OCI-LY3 (cell line): Measurements from ENCODE around the gene S100A5.
A peak's percentile ranks its signal among the peaks of the same experiment; 100 is the strongest.

ENCODE experiments used
- H2AFZ ChIP-seq: fragments of 200-600, 300-600 bp; shearing (Covaris generic); 2 replicates; pipeline ENCODE4 v1.6.0; 2014; ENCODE audit warnings: antibody characterized with exemption, low read depth, low read length
- H3K27ac ChIP-seq: fragments of 200-600, 300-600 bp; sonication (generic); 2 replicates; pipeline ENCODE4 v1.5.1; 2014; ENCODE audit warnings: mild to moderate bottlenecking, low read length, moderate library complexity, mixed read lengths
- H3K27me3 ChIP-seq: fragments of 200-600, 300-600 bp; sonication (generic); 2 replicates; pipeline ENCODE4 v1.6.1; 2014; ENCODE audit warnings: low read depth, low read length, mixed read lengths
- H3K36me3 ChIP-seq: fragments of 200-600, 300-600 bp; sonication (generic); replicated peaks from 2 replicates; pipeline ENCODE3; 2014; ENCODE audit warnings: low read depth, low read length, mixed read lengths
- H3K4me1 ChIP-seq: fragments of 300-600, 200-600 bp; sonication (generic); 2 replicates; pipeline ENCODE4 v1.6.1; 2014; ENCODE audit warnings: low read length, mixed read lengths
- H3K4me2 ChIP-seq: fragments of 200-600, 300-600 bp; sonication (generic); 2 replicates; pipeline ENCODE4 v1.6.1; 2014; ENCODE audit warnings: low read length, mixed read lengths
- H3K4me3 ChIP-seq: fragments of 300-600, 200-600 bp; sonication (generic); 2 replicates; pipeline ENCODE4 v1.5.1; 2014; ENCODE audit warnings: antibody characterized with exemption, mild to moderate bottlenecking, low read length, moderate library complexity
- H3K79me2 ChIP-seq: fragments of 300-600, 200-600 bp; shearing (Covaris generic); 2 replicates; pipeline ENCODE4 v1.6.1; 2014; ENCODE audit warnings: mild to moderate bottlenecking, low read length, mixed read lengths
- H3K9ac ChIP-seq: fragments of 300-600, 200-600 bp; shearing (Covaris generic); 2 replicates; pipeline ENCODE4 v1.6.0; 2014; ENCODE audit warnings: mild to moderate bottlenecking, low read length, moderate library complexity
- H3K9me3 ChIP-seq: fragments of 200-600, 300-600 bp; shearing (Covaris generic); 2 replicates; pipeline ENCODE4 v1.6.1; 2014; ENCODE audit warnings: low read length, mixed read lengths; ENCODE audit not compliant: insufficient read depth
- H4K20me1 ChIP-seq: fragments of 200-600, 300-600 bp; sonication (generic); 2 replicates; pipeline ENCODE4 v1.6.1; 2016; ENCODE audit warnings: low read length, mixed read lengths; ENCODE audit not compliant: insufficient read depth
- EZH2phosphoT487 ChIP-seq: fragments of 200-600 bp; shearing (Covaris generic); IDR thresholded peaks from 2 replicates; pipeline ENCODE4 v1.6.1; 2018; ENCODE audit warnings: antibody characterized with exemption, mixed run types, low read depth
- TF ChIP-seq, protein P1 (sequence below): fragments of 200-600, 300-600 bp; sonication (generic); IDR thresholded peaks from 2 replicates; pipeline ENCODE4 v1.5.1; 2014; ENCODE audit warnings: antibody characterized with exemption, low read length, low read depth

The S100A5 gene

DNA sequence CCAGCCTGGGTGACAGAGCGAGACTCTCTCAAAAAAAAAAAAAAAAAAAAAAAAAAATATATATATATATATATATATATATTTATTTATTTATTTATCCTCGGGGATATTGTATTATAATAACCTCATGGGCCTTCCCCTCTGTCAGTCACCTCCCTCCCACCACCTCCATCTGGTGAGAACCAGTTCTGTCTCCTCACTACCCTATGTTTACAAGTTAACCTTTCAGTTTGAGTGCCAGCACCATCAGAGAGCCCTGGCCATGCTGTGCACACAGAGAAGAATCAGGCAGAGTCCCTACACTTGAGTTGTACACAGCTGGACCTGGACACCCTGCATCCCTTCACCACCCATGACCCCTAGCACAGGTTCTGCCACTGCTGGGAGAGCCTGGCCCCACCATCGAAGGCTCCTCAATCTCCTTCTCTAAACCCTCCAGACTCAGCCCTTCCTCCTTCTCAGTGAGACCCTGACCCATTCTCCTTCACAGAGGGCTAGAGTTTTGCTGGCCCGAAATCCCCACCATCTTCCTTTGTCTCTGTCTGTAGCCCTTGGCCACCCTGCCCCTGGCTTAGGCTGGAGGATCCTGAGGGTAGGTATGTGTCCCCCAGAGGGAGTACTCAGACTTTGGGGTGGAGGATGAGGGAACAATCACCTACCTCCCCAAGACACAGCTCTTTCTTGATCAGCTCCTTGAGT lies 1.2 kb downstream of the S100A5 start:
- peaks cover 12% of the 10 kb centered on the region for H3K36me3 ChIP-seq
- H3K27me3 ChIP-seq: no peaks in the 10 kb centered on the region
- no peak overlapping the region for H3K9ac ChIP-seq
- H3K4me3 ChIP-seq: no peak overlapping the region
- 0 out of 2 replicates have a peak, but pooled peaks cover 2% of the 10 kb centered on the region for H3K79me2 ChIP-seq
- no peak overlapping the region for H3K27ac ChIP-seq
- no peak overlapping the region for H3K4me2 ChIP-seq
- H3K4me1 ChIP-seq: peaks cover 32% of the 10 kb centered on the region
- H4K20me1 ChIP-seq: no peaks in the 10 kb centered on the region
- H3K9me3 ChIP-seq: no peaks in the 10 kb centered on the region
- no peak for TF ChIP-seq EZH2phosphoT487
- TF ChIP-seq, protein P1, sequence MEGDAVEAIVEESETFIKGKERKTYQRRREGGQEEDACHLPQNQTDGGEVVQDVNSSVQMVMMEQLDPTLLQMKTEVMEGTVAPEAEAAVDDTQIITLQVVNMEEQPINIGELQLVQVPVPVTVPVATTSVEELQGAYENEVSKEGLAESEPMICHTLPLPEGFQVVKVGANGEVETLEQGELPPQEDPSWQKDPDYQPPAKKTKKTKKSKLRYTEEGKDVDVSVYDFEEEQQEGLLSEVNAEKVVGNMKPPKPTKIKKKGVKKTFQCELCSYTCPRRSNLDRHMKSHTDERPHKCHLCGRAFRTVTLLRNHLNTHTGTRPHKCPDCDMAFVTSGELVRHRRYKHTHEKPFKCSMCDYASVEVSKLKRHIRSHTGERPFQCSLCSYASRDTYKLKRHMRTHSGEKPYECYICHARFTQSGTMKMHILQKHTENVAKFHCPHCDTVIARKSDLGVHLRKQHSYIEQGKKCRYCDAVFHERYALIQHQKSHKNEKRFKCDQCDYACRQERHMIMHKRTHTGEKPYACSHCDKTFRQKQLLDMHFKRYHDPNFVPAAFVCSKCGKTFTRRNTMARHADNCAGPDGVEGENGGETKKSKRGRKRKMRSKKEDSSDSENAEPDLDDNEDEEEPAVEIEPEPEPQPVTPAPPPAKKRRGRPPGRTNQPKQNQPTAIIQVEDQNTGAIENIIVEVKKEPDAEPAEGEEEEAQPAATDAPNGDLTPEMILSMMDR: no peak
- no peak overlapping the region for H2AFZ ChIP-seq

DNA sequence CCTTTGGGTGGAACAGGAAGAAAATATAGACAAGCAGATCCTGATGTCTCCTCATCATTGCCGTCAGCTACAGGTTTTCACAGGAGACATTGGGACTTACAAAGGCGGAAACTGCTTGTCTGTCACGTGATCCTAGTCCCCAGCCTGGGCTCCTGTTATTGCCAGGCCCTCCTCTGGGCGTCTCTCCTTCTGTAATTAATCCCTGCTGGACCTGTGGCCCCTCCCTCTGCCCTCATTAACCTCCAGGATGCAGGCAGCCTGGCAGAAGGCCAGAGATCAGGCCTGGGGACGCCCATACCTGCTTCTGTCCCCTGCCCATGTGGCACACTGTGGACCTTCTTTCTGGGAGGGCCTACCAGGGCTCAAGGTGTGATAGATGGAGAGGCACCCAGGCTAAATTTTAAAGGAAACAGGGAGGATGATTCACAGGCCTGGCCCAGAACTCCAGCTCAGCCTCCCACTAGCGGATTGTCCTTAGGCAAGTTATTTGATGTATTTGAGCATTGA lies 2.4 kb downstream of the S100A5 start:
- Histone ChIP-seq H3K4me1 (peaks cover 29% of the 10 kb centered on the region), H4K20me1 (no peaks in the 10 kb centered on the region), H3K9me3 (no peaks in the 10 kb centered on the region), H3K27me3 (no peaks in the 10 kb centered on the region), H3K27ac (no peak overlapping the region), H2AFZ (no peak overlapping the region), H3K79me2 (0 out of 2 replicates have a peak, but pooled peaks cover 2% of the 10 kb centered on the region), H3K9ac (no peak overlapping the region), H3K36me3 (peaks cover 3% of the 10 kb centered on the region), H3K4me3 (no peak overlapping the region), H3K4me2 (no peak overlapping the region)
- TF ChIP-seq EZH2phosphoT487: no peak
- TF ChIP-seq, protein P1: no peak

DNA sequence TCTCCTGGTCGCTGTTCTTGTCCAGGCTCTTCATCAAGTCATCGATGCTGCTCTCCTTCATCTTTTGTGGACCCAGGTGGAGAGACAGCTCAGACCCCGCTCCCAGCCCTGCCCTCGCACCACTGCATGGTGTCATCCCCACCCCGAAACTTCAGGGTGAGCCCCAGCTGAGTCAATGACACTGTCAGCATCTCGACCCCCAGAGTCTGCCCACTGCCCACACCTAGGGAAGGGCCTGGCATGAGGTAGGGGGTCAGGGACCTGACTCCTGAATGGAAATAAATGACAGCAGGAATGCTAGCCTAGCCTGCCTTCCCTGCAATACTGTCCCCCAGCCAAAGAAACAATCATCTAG lies 3.4 kb downstream of the S100A5 start:
- Histone ChIP-seq H3K4me3 (no peak overlapping the region), H3K27me3 (no peaks in the 10 kb centered on the region), H3K4me1 (peaks cover 38% of the 10 kb centered on the region), H3K36me3 (no peaks in the 10 kb centered on the region), H3K27ac (no peak overlapping the region), H4K20me1 (no peaks in the 10 kb centered on the region), H3K79me2 (0 out of 2 replicates have a peak, but pooled peaks cover 2% of the 10 kb centered on the region), H2AFZ (no peak overlapping the region), H3K9me3 (no peaks in the 10 kb centered on the region), H3K9ac (no peak overlapping the region), H3K4me2 (no peak overlapping the region)
- TF ChIP-seq, protein P1: no peak
- no peak for TF ChIP-seq EZH2phosphoT487

DNA sequence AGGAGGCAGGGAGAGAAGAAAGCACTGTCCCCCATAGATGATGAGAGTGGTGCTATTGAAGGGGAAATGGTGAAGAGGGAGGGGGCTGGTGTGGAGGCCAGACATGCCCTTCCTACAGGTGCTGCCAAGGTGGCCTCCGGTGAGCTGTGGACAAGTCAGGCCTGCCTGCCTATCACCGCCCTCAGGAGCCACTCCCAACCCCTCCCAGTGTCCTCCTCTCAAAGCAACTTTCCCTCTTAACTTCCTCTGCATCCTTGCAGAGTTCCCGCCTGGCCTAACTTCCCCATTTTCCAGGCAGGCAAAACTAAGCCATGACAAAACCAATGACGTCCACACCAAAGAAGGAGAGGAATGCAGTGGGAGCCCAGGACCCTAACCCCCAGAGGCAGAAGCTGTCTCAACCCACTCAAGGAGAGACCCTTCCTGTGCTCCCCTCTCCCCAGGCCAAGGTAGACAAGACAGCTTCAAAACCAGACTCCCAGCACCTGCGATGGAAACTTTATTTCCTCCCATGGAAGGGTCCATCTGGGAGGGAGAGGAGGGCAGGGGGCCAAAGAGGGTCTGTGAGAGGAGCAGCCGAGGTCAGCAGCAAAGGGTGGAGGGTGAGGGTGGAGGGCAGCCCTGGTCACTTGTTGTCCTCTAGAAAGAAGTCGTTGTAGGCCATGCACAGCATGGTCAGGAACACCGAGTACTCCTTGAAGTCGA lies 3.9 kb downstream of the S100A5 start:
- H3K4me2 ChIP-seq: peak overlapping the region; percentile 100
- H3K27me3 ChIP-seq: no peaks in the 10 kb centered on the region
- peaks cover 42% of the 10 kb centered on the region for H3K4me1 ChIP-seq
- peak overlapping the region; percentile 83 for H3K4me3 ChIP-seq
- H3K9me3 ChIP-seq: no peaks in the 10 kb centered on the region
- H3K79me2 ChIP-seq: 0 out of 2 replicates have a peak, but pooled peaks cover 2% of the 10 kb centered on the region
- no peaks in the 10 kb centered on the region for H3K36me3 ChIP-seq
- TF ChIP-seq, protein P1: no peak
- no peak for TF ChIP-seq EZH2phosphoT487
- H3K9ac ChIP-seq: peak overlapping the region; percentile 87
- H2AFZ ChIP-seq: peak overlapping the region; percentile 79
- H4K20me1 ChIP-seq: no peaks in the 10 kb centered on the region
- H3K27ac ChIP-seq: peak overlapping the region; percentile 48
